IMR-90 (cell line): ENCODE data around the gene SOSTDC1. TPM values are rescaled to one million over a fixed set of nuclear protein-coding genes. Genes with fewer than 3 reads are reported as not detected.

ENCODE experiments used
- ATAC-seq: fragments of 200-7000 bp; cut with Tn5 transposase; 2 replicates; pipeline ENCODE4 v1.9.1; 2020; ENCODE audit warnings: low read depth, mild to moderate bottlenecking, moderate library complexity
- BruUV-seq: library from RNA; stranded (reverse); fragments of 400-500 nt; replicated peaks from 2 replicates; lab custom pipeline; 2021; lab: Mats Ljungman, UMichigan
- CTCF ChIA-PET: fragments of 300-600 bp; formaldehyde crosslinking; extraction: SDS; loops from one replicate; lab custom pipeline; 2021; ENCODE audit warnings: antibody characterized with exemption; lab: Yijun Ruan, JAX
- POLR2A ChIA-PET: fragments of 300-600 bp; sonication (Branson Sonifier 250); formaldehyde crosslinking; loops from one replicate; lab custom pipeline; 2022; ENCODE audit warnings: antibody characterized with exemption; ENCODE audit not compliant: unreplicated experiment; lab: Charles Lee
- DNase-seq: peaks from one replicate; pipeline ENCODE4 v3.0.0; 2013
- H2AFZ ChIP-seq: replicated peaks from 2 replicates; pipeline ENCODE3; 2013; ENCODE audit warnings: low read length, mild to moderate bottlenecking; ENCODE audit not compliant: poor library complexity
- H2AK5ac ChIP-seq: 2 replicates; pipeline ENCODE4 v1.6.1; 2013; ENCODE audit warnings: low read depth, low read length, inconsistent platforms
- H2AK9ac ChIP-seq: replicated peaks from 2 replicates; pipeline ENCODE3; 2013; ENCODE audit warnings: mild to moderate bottlenecking, low read depth, low read length, moderate library complexity; ENCODE audit not compliant: poor library complexity
- H2BK120ac ChIP-seq: 2 replicates; pipeline ENCODE4 v1.6.1; 2013; ENCODE audit warnings: low read depth, low read length, inconsistent platforms
- H2BK15ac ChIP-seq: 3 replicates; pipeline ENCODE4 v1.6.1; 2013; ENCODE audit warnings: low read depth, low read length, inconsistent platforms
- H2BK20ac ChIP-seq: 2 replicates; pipeline ENCODE4 v1.6.1; 2013; ENCODE audit warnings: low read depth, mild to moderate bottlenecking, inconsistent platforms, low read length, moderate library complexity
- H2BK5ac ChIP-seq: 2 replicates; pipeline ENCODE4 v1.6.1; 2013; ENCODE audit warnings: mild to moderate bottlenecking, low read depth, low read length, inconsistent platforms; ENCODE audit not compliant: poor library complexity, severe bottlenecking
- H3K14ac ChIP-seq: replicated peaks from 2 replicates; pipeline ENCODE4 v1.6.1; 2013; ENCODE audit warnings: low read depth, low read length, inconsistent platforms
- H3K18ac ChIP-seq: 2 replicates; pipeline ENCODE4 v1.6.1; 2013; ENCODE audit warnings: low read depth, low read length, control low read depth
- H3K23ac ChIP-seq: 2 replicates; pipeline ENCODE4 v1.6.1; 2013; ENCODE audit warnings: low read depth, low read length, inconsistent platforms
- H3K27ac ChIP-seq: 2 replicates; pipeline ENCODE4 v1.5.1; 2013; ENCODE audit warnings: mild to moderate bottlenecking, control low read depth, low read length; ENCODE audit not compliant: insufficient read depth
- H3K27me3 ChIP-seq: 2 replicates; pipeline ENCODE4 v1.6.1; 2013; ENCODE audit warnings: low read length; ENCODE audit not compliant: control insufficient read depth, insufficient read depth
- H3K36me3 ChIP-seq: 2 replicates; pipeline ENCODE4 v1.6.1; 2013; ENCODE audit warnings: low read length, mixed read lengths; ENCODE audit not compliant: control insufficient read depth, insufficient read depth
- H3K4ac ChIP-seq: 2 replicates; pipeline ENCODE4 v1.6.1; 2013; ENCODE audit warnings: low read depth, low read length, inconsistent platforms
- H3K4me1 ChIP-seq: 2 replicates; pipeline ENCODE4 v1.6.1; 2013; ENCODE audit warnings: low read length, mixed read lengths; ENCODE audit not compliant: control insufficient read depth, insufficient read depth
- H3K4me2 ChIP-seq: 2 replicates; pipeline ENCODE4 v1.6.1; 2013; ENCODE audit warnings: low read depth, mild to moderate bottlenecking, control low read depth, low read length, moderate library complexity
- H3K4me3 ChIP-seq: 2 replicates; pipeline ENCODE4 v1.5.1; 2013; ENCODE audit warnings: low read depth, mild to moderate bottlenecking, control low read depth, low read length, moderate library complexity; ENCODE audit not compliant: insufficient read depth
- H3K56ac ChIP-seq: 2 replicates; pipeline ENCODE4 v1.6.1; 2013; ENCODE audit warnings: low read length, inconsistent platforms; ENCODE audit not compliant: insufficient read depth; ENCODE audit errors: extremely low read depth
- H3K79me1 ChIP-seq, 2 experiments: 2 replicates each; pipeline ENCODE4 v1.6.1; 2013; ENCODE audit warnings: low read length in 2 of 2, inconsistent platforms in 1 of 2, low read depth in 1 of 2
- H3K9ac ChIP-seq: 2 replicates; pipeline ENCODE4 v1.6.1; 2013; ENCODE audit warnings: low read depth, low read length, control low read depth
- H3K9me1 ChIP-seq: 2 replicates; pipeline ENCODE4 v1.6.1; 2013; ENCODE audit warnings: low read length, inconsistent platforms; ENCODE audit not compliant: insufficient read depth
- H3K9me3 ChIP-seq: 2 replicates; pipeline ENCODE4 v1.6.1; 2013; ENCODE audit warnings: low read length; ENCODE audit not compliant: control insufficient read depth, insufficient read depth
- H4K20me1 ChIP-seq: 2 replicates; pipeline ENCODE4 v1.6.1; 2013; ENCODE audit warnings: low read length, inconsistent platforms; ENCODE audit not compliant: insufficient read depth
- H4K5ac ChIP-seq: 2 replicates; pipeline ENCODE4 v1.6.1; 2013; ENCODE audit warnings: mild to moderate bottlenecking, low read depth, low read length, control low read depth
- H4K8ac ChIP-seq, 2 experiments: 2 replicates each; pipeline ENCODE4 v1.6.1; 2013; ENCODE audit warnings: low read depth in 2 of 2, low read length in 2 of 2, control low read depth in 1 of 2, inconsistent platforms in 1 of 2
- H4K91ac ChIP-seq: 2 replicates; pipeline ENCODE4 v1.6.1; 2013; ENCODE audit warnings: low read depth, low read length, inconsistent platforms; ENCODE audit not compliant: insufficient read depth
- BHLHE40 ChIP-seq: fragments of 150-350 bp; IDR thresholded peaks from 2 replicates; pipeline ENCODE4 v1.6.1; 2016; ENCODE audit warnings: mild to moderate bottlenecking, low read depth, low read length
- CEBPB ChIP-seq: IDR thresholded peaks from 2 replicates; pipeline ENCODE4 v1.6.1; 2012; ENCODE audit warnings: low read depth, low read length, improper control_type of control experiment
- CHD1 ChIP-seq: IDR thresholded peaks from 2 replicates; pipeline ENCODE4 v1.6.1; 2012; ENCODE audit warnings: low read depth, low read length, improper control_type of control experiment
- CTCF ChIP-seq: conservative IDR thresholded peaks from 2 replicates; pipeline ENCODE4 v1.5.1; 2012; ENCODE audit warnings: mild to moderate bottlenecking, low read depth, low read length, improper control_type of control experiment
- ELK1 ChIP-seq: fragments of 150-350 bp; IDR thresholded peaks from 2 replicates; pipeline ENCODE4 v1.6.1; 2016; ENCODE audit warnings: low read depth, mild to moderate bottlenecking, low read length, moderate library complexity, borderline replicate concordance
- FOS ChIP-seq: fragments of 150-350 bp; IDR thresholded peaks from 2 replicates; pipeline ENCODE4 v1.6.1; 2016; ENCODE audit warnings: low read depth, low read length
- MAFK ChIP-seq: IDR thresholded peaks from 2 replicates; pipeline ENCODE4 v1.6.1; 2012; ENCODE audit warnings: low read depth, low read length, improper control_type of control experiment
- MAZ ChIP-seq: IDR thresholded peaks from 2 replicates; pipeline ENCODE4 v1.6.1; 2012; ENCODE audit warnings: low read depth, mild to moderate bottlenecking, low read length, improper control_type of control experiment, moderate library complexity, borderline replicate concordance
- MXI1 ChIP-seq: IDR thresholded peaks from 2 replicates; pipeline ENCODE4 v1.6.1; 2012; ENCODE audit warnings: low read depth, mild to moderate bottlenecking, low read length, moderate library complexity, borderline replicate concordance
- NFE2L2 ChIP-seq: fragments of 150-350 bp; IDR thresholded peaks from 2 replicates; pipeline ENCODE4 v1.6.1; 2016; ENCODE audit warnings: low read depth, mild to moderate bottlenecking, low read length
- RAD21 ChIP-seq: IDR thresholded peaks from 2 replicates; pipeline ENCODE4 v1.6.1; 2012; ENCODE audit warnings: low read length, improper control_type of control experiment
- RCOR1 ChIP-seq: IDR thresholded peaks from 2 replicates; pipeline ENCODE4 v1.6.1; 2012; ENCODE audit warnings: mild to moderate bottlenecking, low read length, improper control_type of control experiment; ENCODE audit not compliant: insufficient replicate concordance
- RFX5 ChIP-seq: IDR thresholded peaks from 2 replicates; pipeline ENCODE4 v1.8.0; 2012; ENCODE audit warnings: low read depth, mild to moderate bottlenecking, low read length, moderate library complexity
- SMC3 ChIP-seq: fragments of 150-350 bp; IDR thresholded peaks from 2 replicates; pipeline ENCODE4 v1.6.1; 2016; ENCODE audit warnings: low read depth, mild to moderate bottlenecking, antibody characterized with exemption, low read length, moderate library complexity
- USF2 ChIP-seq: fragments of 150-350 bp; IDR thresholded peaks from 2 replicates; pipeline ENCODE4 v1.6.1; 2017; ENCODE audit warnings: mild to moderate bottlenecking, antibody characterized with exemption, low read length, low read depth
- WGBS, 2 experiments: methylation state at CpG; one replicate each; pipeline versions ENCODE4 v1.1.5 to v1.1.7; 2013; ENCODE audit warnings: missing lambda C conversion rate in 2 of 2; ENCODE audit not compliant: insufficient read length in 1 of 2; ENCODE audit errors: extremely low coverage in 2 of 2; 5-methylcytosine and 5-hydroxymethylcytosine counted together
- dilution Hi-C: fragments of 300-500 bp; cut with HindIII; formaldehyde crosslinking; loops from one replicate; pipeline ENCODE4 v1.14.3; 2018; ENCODE audit warnings: low sequenced_read_pairs; ENCODE audit not compliant: unreplicated experiment
- in situ Hi-C: fragments of 300-500 bp; cut with MboI; formaldehyde crosslinking; loops from 3 replicates; pipeline ENCODE4 v1.14.3; 2019; ENCODE audit warnings: low sequenced_read_pairs, inconsistent platforms, mixed read lengths
- intact Hi-C: fragments of 100-400 bp; cut with micrococcal nuclease; formaldehyde crosslinking; loops from 2 replicates; pipeline ENCODE4 v1.10.0; 2022
- polyA plus RNA-seq, 3 experiments: library from polyadenylated mRNA; depleted of rRNA; stranded (reverse); fragments of >200 nt; gene quantifications; 2 replicates each; pipeline ENCODE4 v1.2.3, GENCODE V29; 2012; ENCODE audit warnings: low replicate concordance in 1 of 3
- total RNA-seq: library from RNA; depleted of rRNA; stranded (reverse); fragments of >200 nt; gene quantifications from 2 replicates; pipeline ENCODE4 v1.2.3, GENCODE V29; 2012

Gene SOSTDC1
- total and polyA plus RNA-seq, 2 of the 4 experiments (the other 2 are of a cell fraction) = 0.07 TPM; not detected in 1

- no peak overlapping the region for H2AK9ac ChIP-seq
- no peak for DNase-seq
- no peak overlapping the region for H2AFZ ChIP-seq
- no peaks in the 10 kb centered on the region for H3K27me3 ChIP-seq
- H3K4me1 ChIP-seq = no peaks in the 10 kb centered on the region
- H3K18ac ChIP-seq = no peak overlapping the region
- ChIA-PET CTCF (no interaction called here), POLR2A (no interaction called here)
- no peak for ATAC-seq
- dilution Hi-C loops (no loop called here), in situ Hi-C loops (no loop called here), intact Hi-C loops (no loop called here)
- no peaks in the 10 kb centered on the region for H3K36me3 ChIP-seq
- no peak overlapping the region for H3K9ac ChIP-seq
- H3K4me2 ChIP-seq = no peak overlapping the region
- H2BK5ac ChIP-seq = no peak overlapping the region
- H4K91ac ChIP-seq = no peak overlapping the region
- H3K9me3 ChIP-seq = no peaks in the 10 kb centered on the region
- no peak overlapping the region for H3K4ac ChIP-seq
- WGBS, 2 experiments = no CpG with 5 or more reads among the region's 2 CpGs
- H3K14ac ChIP-seq = no peak overlapping the region
- no peak overlapping the region for H4K5ac ChIP-seq
- H3K27ac ChIP-seq = no peak overlapping the region
- TF ChIP-seq CTCF (no peak), CHD1 (no peak), MXI1 (no peak), BHLHE40 (no peak), SMC3 (no peak), RCOR1 (no peak), MAFK (no peak), RFX5 (no peak), NFE2L2 (no peak), ELK1 (no peak), MAZ (no peak), USF2 (no peak), FOS (no peak), RAD21 (no peak), CEBPB (no peak)
- no peak overlapping the region for H3K4me3 ChIP-seq
- no peaks in the 10 kb centered on the region for H4K20me1 ChIP-seq
- no peaks in the 10 kb centered on the region for H3K79me1 ChIP-seq
- BruUV-seq = no TSS peak
- H2BK120ac ChIP-seq = no peak overlapping the region
- no peak overlapping the region for H3K23ac ChIP-seq
- H3K56ac ChIP-seq = no peak overlapping the region
- no peaks in the 10 kb centered on the region for H3K9me1 ChIP-seq
- no peak overlapping the region for H4K8ac ChIP-seq
- H2BK15ac ChIP-seq = no peak overlapping the region
- H2AK5ac ChIP-seq = no peak overlapping the region
- H2BK20ac ChIP-seq = no peak overlapping the region
These were observed 29.0 kb upstream of the SOSTDC1 start for GRCh38 chr7:16494551-16494950.
